AG09309 (cell line): Measurements from ENCODE around the gene KLRK1.
"Not testable (repeated sequence)": the region's sequence is repeated elsewhere in the genome, so short reads cannot be mapped to it uniquely, and the experiment has no call there.

Experiments
- DNase-seq: peaks from one replicate; pipeline ENCODE4 v3.0.0-alpha.2; 2010; ENCODE audit warnings: low read depth
- H3K4me3 ChIP-seq: 2 replicates; pipeline ENCODE4 v1.5.1; 2011; ENCODE audit warnings: mild to moderate bottlenecking, low read depth, low read length, moderate library complexity; ENCODE audit not compliant: control insufficient read depth
- CTCF ChIP-seq: IDR thresholded peaks from 2 replicates; pipeline ENCODE4 v1.5.1; 2011; ENCODE audit warnings: mild to moderate bottlenecking, low read depth, low read length, inconsistent platforms; ENCODE audit not compliant: insufficient read depth, control insufficient read depth; ENCODE audit errors: missing control alignments

The KLRK1 gene

GRCh38 chr12:10393291-10393690 is 3.5 kb upstream of the KLRK1 start:
- TF ChIP-seq CTCF: no peak
- H3K4me3 ChIP-seq: no peak overlapping the region
- no peak for DNase-seq

GRCh38 chr12:10392394-10392930 is 2.6 kb upstream of the KLRK1 start:
- DNase-seq: peak; percentile 89
- TF ChIP-seq CTCF: no peak
- no peak overlapping the region for H3K4me3 ChIP-seq

- DNase-seq, H3K4me3 ChIP-seq: not testable (repeated sequence)
Observed at GRCh38 chr12:10390991-10391390, 1.1 kb upstream of the KLRK1 start.

- no peak for TF ChIP-seq CTCF
- H3K4me3 ChIP-seq: no peak overlapping the region
- no peak for DNase-seq
Observed at GRCh38 chr12:10388624-10389413, 1.0 kb downstream of the KLRK1 start.

- not testable (repeated sequence) for H3K4me3 ChIP-seq, DNase-seq
Observed at GRCh38 chr12:10387498-10387897, 2.3 kb downstream of the KLRK1 start.

DNA sequence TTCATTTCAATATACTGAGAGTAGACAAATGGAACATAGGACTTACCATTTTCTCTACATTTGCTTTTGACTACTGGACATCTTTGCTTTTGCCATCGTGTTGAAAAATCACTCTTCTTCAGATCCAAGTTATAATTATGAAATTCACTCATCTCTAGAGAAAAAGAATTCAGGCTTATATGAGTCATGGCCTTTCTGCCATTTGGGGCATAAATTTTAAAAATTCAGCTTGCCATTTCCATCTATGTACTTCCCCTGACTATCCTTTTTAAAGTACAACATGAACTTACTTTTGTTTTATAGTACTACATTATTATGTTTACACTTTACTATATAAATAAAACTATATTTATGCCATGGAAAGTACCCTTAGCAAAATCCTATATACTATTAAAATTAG is 3.0 kb downstream of the KLRK1 start:
- DNase-seq: no peak
- no peak overlapping the region for H3K4me3 ChIP-seq
- TF ChIP-seq CTCF: no peak

GRCh38 chr12:10385166-10385613 is 4.7 kb downstream of the KLRK1 start:
- peak; percentile 73 for DNase-seq
- no peak for TF ChIP-seq CTCF
- no peak overlapping the region for H3K4me3 ChIP-seq
